Measurements from ENCODE around the gene DIDO1.

DIDO1 gene

GRCh38 chr20:62846166-62846890 lies 80.0 kb downstream of the DIDO1 start:
- DNase-seq, result no peak

- no peak for DNase-seq
These were observed 80.7 kb downstream of the DIDO1 start for GRCh38 chr20:62845416-62846160.

GRCh38 chr20:62844182-62844581 lies 82.1 kb downstream of the DIDO1 start:
- no peak for DNase-seq

- DNase-seq, result no peak
These were observed 82.6 kb downstream of the DIDO1 start for GRCh38 chr20:62843656-62844055.

GRCh38 chr20:62841705-62842212 lies 84.5 kb downstream of the DIDO1 start:
- no peak for DNase-seq

- no peak for DNase-seq
These were observed 85.8 kb downstream of the DIDO1 start for GRCh38 chr20:62840244-62841197.

GRCh38 chr20:62839816-62840215 lies 86.5 kb downstream of the DIDO1 start:
- no peak for DNase-seq

- no peak for DNase-seq
These were observed 87.0 kb downstream of the DIDO1 start for GRCh38 chr20:62839261-62839660.

GRCh38 chr20:62838128-62838891 lies 88.0 kb downstream of the DIDO1 start:
- DNase-seq, result no peak

- DNase-seq, result no peak
These were observed 88.5 kb downstream of the DIDO1 start for GRCh38 chr20:62837790-62838127.

GRCh38 chr20:62836967-62837490 lies 89.3 kb downstream of the DIDO1 start:
- no peak for DNase-seq

- DNase-seq, result no peak
These were observed 90.1 kb downstream of the DIDO1 start for GRCh38 chr20:62835931-62836861.

- peak; percentile 35 for DNase-seq
These were observed 91.2 kb downstream of the DIDO1 start for GRCh38 chr20:62834967-62835730.

- DNase-seq, result no peak
These were observed 93.3 kb downstream of the DIDO1 start for GRCh38 chr20:62832951-62833391.

GRCh38 chr20:62832212-62832922 lies 93.9 kb downstream of the DIDO1 start:
- DNase-seq, result no peak

- DNase-seq, result no peak
These were observed 94.5 kb downstream of the DIDO1 start for GRCh38 chr20:62831854-62832211.

GRCh38 chr20:62831361-62831788 lies 94.9 kb downstream of the DIDO1 start:
- DNase-seq, result no peak

GRCh38 chr20:62830821-62831220 lies 95.5 kb downstream of the DIDO1 start:
- no peak for DNase-seq

- DNase-seq, result no peak
These were observed 96.1 kb downstream of the DIDO1 start for GRCh38 chr20:62830251-62830650.

Measured in NCI-H2227 treated with DMSO at 0.1 percent for 48 hours (cell line).